ENCODE measurements around the gene JPH2. TPM values are rescaled to one million over a fixed set of nuclear protein-coding genes. Genes with fewer than 3 reads are reported as not detected.

Gene JPH2
- total RNA-seq, 1 donor from 2014 or later = 0.12 TPM

- no peak for DNase-seq (ENCODE audit: low spot score, unreplicated experiment)
- Mint-ChIP-seq H3K27ac (no peak overlapping the region), H3K36me3 (ENCODE audit: insufficient read depth) (peaks cover 3% of the 10 kb centered on the region), H3K4me1 (ENCODE audit: low read depth) (peaks cover 16% of the 10 kb centered on the region), H3K4me3 (ENCODE audit: low read depth) (no peak overlapping the region), H3K9me3 (ENCODE audit: low read depth) (no peaks in the 10 kb centered on the region), H3K27me3 (no peaks in the 10 kb centered on the region)
- TF ChIP-seq CTCF (IDR thresholded peaks at IDR 0.05; ENCODE audit: unreplicated experiment) = no peak
These were observed 31.5 kb upstream of the JPH2 start for GRCh38 chr20:44218446-44218845.

- H3K4me3 Mint-ChIP-seq (ENCODE audit: low read depth) = no peak overlapping the region
- peaks cover 3% of the 10 kb centered on the region for H3K36me3 Mint-ChIP-seq (ENCODE audit: insufficient read depth)
- peak; percentile 88 for TF ChIP-seq CTCF (IDR thresholded peaks at IDR 0.05; ENCODE audit: unreplicated experiment)
- peaks cover 16% of the 10 kb centered on the region for H3K4me1 Mint-ChIP-seq (ENCODE audit: low read depth)
- H3K27ac Mint-ChIP-seq = peak overlapping the region; percentile 42
- H3K27me3 Mint-ChIP-seq = no peaks in the 10 kb centered on the region
- peak; percentile 62 for DNase-seq (ENCODE audit: low spot score, unreplicated experiment)
- no peaks in the 10 kb centered on the region for H3K9me3 Mint-ChIP-seq (ENCODE audit: low read depth)
These were observed 30.5 kb upstream of the JPH2 start for GRCh38 chr20:44217342-44218092.

GRCh38 chr20:44215125-44215524 lies 28.1 kb upstream of the JPH2 start:
- no peak overlapping the region for H3K27ac Mint-ChIP-seq
- H3K9me3 Mint-ChIP-seq (ENCODE audit: low read depth) = no peaks in the 10 kb centered on the region
- H3K4me3 Mint-ChIP-seq (ENCODE audit: low read depth) = no peak overlapping the region
- no peaks in the 10 kb centered on the region for H3K27me3 Mint-ChIP-seq
- H3K36me3 Mint-ChIP-seq (ENCODE audit: insufficient read depth) = peaks cover 3% of the 10 kb centered on the region
- TF ChIP-seq CTCF (IDR thresholded peaks at IDR 0.05; ENCODE audit: unreplicated experiment) = peak; percentile 86
- DNase-seq (ENCODE audit: low spot score, unreplicated experiment) = peak; percentile 51
- H3K4me1 Mint-ChIP-seq (ENCODE audit: low read depth) = peaks cover 30% of the 10 kb centered on the region

GRCh38 chr20:44212792-44213191 lies 25.8 kb upstream of the JPH2 start:
- no peaks in the 10 kb centered on the region for H3K9me3 Mint-ChIP-seq (ENCODE audit: low read depth)
- no peak for DNase-seq (ENCODE audit: low spot score, unreplicated experiment)
- H3K4me3 Mint-ChIP-seq (ENCODE audit: low read depth) = no peak overlapping the region
- H3K36me3 Mint-ChIP-seq (ENCODE audit: insufficient read depth) = peaks cover 3% of the 10 kb centered on the region
- no peak overlapping the region for H3K27ac Mint-ChIP-seq
- no peak for TF ChIP-seq CTCF (IDR thresholded peaks at IDR 0.05; ENCODE audit: unreplicated experiment)
- H3K4me1 Mint-ChIP-seq (ENCODE audit: low read depth) = peaks cover 42% of the 10 kb centered on the region
- H3K27me3 Mint-ChIP-seq = no peaks in the 10 kb centered on the region

GRCh38 chr20:44211177-44212039 lies 24.4 kb upstream of the JPH2 start:
- peak overlapping the region; percentile 100 for H3K27ac Mint-ChIP-seq
- TF ChIP-seq CTCF (IDR thresholded peaks at IDR 0.05; ENCODE audit: unreplicated experiment) = no peak
- H3K9me3 Mint-ChIP-seq (ENCODE audit: low read depth) = no peaks in the 10 kb centered on the region
- H3K27me3 Mint-ChIP-seq = no peaks in the 10 kb centered on the region
- peaks cover 51% of the 10 kb centered on the region for H3K4me1 Mint-ChIP-seq (ENCODE audit: low read depth)
- peak overlapping the region; percentile 100 for H3K4me3 Mint-ChIP-seq (ENCODE audit: low read depth)
- no peak for DNase-seq (ENCODE audit: low spot score, unreplicated experiment)
- peaks cover 4% of the 10 kb centered on the region for H3K36me3 Mint-ChIP-seq (ENCODE audit: insufficient read depth)

Data from progenitor cell of endocrine pancreas (in vitro differentiated cells).